ENCODE measurements around the gene KCNJ12.
A peak's percentile ranks its signal among the peaks of the same experiment; 100 is the strongest.
"Not testable (repeated sequence)": the region's sequence is repeated elsewhere in the genome, so short reads cannot be mapped to it uniquely, and the experiment has no call there.

KCNJ12 gene

DNA sequence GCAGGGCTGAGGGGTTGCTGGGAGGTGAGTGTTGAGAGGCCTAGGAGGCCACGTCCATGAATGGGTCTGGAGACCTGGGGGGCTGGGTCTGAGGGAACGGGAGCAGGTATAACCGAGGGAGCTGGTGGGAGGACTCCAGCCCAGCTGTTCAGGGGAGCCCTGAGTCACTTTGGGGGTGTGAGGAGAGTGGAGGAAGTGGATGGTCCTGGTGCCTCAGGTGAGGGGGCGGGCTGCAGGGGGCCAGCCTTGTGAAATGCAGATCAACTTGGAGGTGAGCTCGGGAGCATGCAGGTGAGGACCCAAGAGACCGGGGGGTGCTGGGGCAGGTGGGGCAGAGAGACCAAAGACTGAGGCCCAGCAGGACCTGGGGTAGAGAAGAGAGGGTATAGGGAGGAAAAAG is 79.6 kb downstream of the KCNJ12 start:
- no peaks in the 10 kb centered on the region for H3K4me1 ChIP-seq (ENCODE audit: low read depth, poor library complexity, severe bottlenecking)
- TF ChIP-seq, protein P1, sequence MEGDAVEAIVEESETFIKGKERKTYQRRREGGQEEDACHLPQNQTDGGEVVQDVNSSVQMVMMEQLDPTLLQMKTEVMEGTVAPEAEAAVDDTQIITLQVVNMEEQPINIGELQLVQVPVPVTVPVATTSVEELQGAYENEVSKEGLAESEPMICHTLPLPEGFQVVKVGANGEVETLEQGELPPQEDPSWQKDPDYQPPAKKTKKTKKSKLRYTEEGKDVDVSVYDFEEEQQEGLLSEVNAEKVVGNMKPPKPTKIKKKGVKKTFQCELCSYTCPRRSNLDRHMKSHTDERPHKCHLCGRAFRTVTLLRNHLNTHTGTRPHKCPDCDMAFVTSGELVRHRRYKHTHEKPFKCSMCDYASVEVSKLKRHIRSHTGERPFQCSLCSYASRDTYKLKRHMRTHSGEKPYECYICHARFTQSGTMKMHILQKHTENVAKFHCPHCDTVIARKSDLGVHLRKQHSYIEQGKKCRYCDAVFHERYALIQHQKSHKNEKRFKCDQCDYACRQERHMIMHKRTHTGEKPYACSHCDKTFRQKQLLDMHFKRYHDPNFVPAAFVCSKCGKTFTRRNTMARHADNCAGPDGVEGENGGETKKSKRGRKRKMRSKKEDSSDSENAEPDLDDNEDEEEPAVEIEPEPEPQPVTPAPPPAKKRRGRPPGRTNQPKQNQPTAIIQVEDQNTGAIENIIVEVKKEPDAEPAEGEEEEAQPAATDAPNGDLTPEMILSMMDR (conservative IDR thresholded peaks at IDR 0.05; ENCODE audit: low read depth, low read length) = no peak
- H3K36me3 ChIP-seq (ENCODE audit: insufficient read depth) = no peaks in the 10 kb centered on the region
- no peak overlapping the region for H3K9ac ChIP-seq
- no peaks in the 10 kb centered on the region for H4K20me1 ChIP-seq (ENCODE audit: insufficient read depth)
- no peaks in the 10 kb centered on the region for H3K79me2 ChIP-seq (ENCODE audit: insufficient read depth, low read depth)
- H3K27ac ChIP-seq = no peak overlapping the region
- no peak overlapping the region for H3K4me3 ChIP-seq (IDR thresholded peaks at IDR 0.05; ENCODE audit: insufficient read depth, low read depth, low read length)
- H2AFZ ChIP-seq (ENCODE audit: low read depth) = no peak overlapping the region
- H3K27me3 ChIP-seq (ENCODE audit: insufficient read depth, low read depth) = no peaks in the 10 kb centered on the region
- no peak overlapping the region for H3K4me2 ChIP-seq

DNA sequence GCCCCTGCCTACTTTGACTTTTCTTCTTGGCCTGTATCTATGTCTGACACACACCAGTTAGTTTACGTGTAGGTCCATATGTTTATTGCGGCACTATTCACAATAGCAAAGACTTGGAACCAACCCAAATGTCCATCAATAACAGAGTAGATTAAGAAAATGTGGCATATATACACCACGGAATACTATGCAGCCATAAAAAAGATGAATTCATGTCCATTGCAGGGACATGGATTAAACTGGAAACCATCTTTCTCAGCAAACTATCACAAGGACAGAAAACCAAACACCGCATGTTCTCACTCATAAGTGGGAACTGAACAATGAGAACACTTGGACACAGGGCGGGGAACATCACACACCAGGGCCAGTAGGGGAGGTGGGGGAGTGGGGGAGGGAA is 80.3 kb downstream of the KCNJ12 start:
- not testable (repeated sequence) for H3K27ac ChIP-seq; H4K20me1 ChIP-seq (ENCODE audit: insufficient read depth); H3K27me3 ChIP-seq (ENCODE audit: insufficient read depth, low read depth); H3K4me3 ChIP-seq (IDR thresholded peaks at IDR 0.05; ENCODE audit: insufficient read depth, low read depth, low read length); H3K9ac ChIP-seq; H3K36me3 ChIP-seq (ENCODE audit: insufficient read depth); H2AFZ ChIP-seq (ENCODE audit: low read depth); H3K4me2 ChIP-seq; H3K4me1 ChIP-seq (ENCODE audit: low read depth, poor library complexity, severe bottlenecking); H3K79me2 ChIP-seq (ENCODE audit: insufficient read depth, low read depth)

DNA sequence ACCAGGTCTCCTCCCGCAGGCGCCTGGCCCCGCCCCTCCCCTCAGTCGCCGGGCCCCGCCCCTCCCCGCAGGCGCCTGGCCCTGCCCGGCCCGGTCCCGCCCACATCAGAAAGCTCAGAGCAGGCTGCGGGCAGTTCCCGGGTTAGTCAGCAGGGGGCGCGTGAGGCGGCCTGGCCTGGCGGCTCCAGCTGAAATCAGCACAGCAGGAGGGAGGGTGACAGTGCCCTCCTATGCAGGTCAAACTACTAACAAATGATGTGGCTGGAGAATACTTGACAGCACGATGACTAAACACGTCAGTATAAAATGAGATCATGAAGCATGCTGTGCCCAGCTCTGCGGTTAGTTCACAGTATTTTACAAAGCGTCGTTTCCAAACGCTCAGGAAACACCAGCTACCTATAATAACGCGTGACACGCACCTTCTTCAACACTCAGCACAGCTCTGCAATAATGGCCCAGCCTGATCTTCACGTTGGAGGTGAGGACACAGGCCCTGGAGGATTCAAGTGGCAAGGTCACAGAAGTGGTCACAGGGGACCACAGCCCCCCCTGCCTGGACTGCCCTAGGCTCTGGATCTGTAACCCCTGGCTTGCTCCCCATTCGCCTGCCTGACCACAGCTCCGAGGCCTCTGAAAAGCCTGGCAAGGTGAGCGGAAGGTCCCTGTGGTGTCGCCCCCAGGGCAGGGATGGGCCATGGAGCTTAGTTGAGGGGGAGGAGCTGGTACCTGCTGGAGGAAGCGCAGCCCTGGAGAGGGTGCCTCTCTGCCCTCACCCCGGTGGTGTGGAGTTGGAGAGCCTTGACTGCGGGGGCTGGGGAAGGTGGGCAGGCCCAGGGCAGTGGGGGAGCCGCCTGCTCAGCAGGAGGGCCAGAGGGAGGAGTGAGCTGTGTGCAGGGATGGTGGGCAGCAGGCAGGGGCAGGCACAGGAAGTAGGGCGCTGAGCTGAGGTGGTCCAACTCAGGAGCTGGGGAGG is 81.2 kb downstream of the KCNJ12 start:
- TF ChIP-seq, protein P1 (conservative IDR thresholded peaks at IDR 0.05; ENCODE audit: low read depth, low read length) = peak; percentile 74
- H3K9ac ChIP-seq = no peak overlapping the region
- no peak overlapping the region for H2AFZ ChIP-seq (ENCODE audit: low read depth)
- H4K20me1 ChIP-seq (ENCODE audit: insufficient read depth) = no peaks in the 10 kb centered on the region
- no peak overlapping the region for H3K27ac ChIP-seq
- H3K36me3 ChIP-seq (ENCODE audit: insufficient read depth) = no peaks in the 10 kb centered on the region
- H3K4me2 ChIP-seq = no peak overlapping the region
- no peaks in the 10 kb centered on the region for H3K79me2 ChIP-seq (ENCODE audit: insufficient read depth, low read depth)
- H3K4me1 ChIP-seq (ENCODE audit: low read depth, poor library complexity, severe bottlenecking) = no peaks in the 10 kb centered on the region
- H3K27me3 ChIP-seq (ENCODE audit: insufficient read depth, low read depth) = no peaks in the 10 kb centered on the region
- no peak overlapping the region for H3K4me3 ChIP-seq (IDR thresholded peaks at IDR 0.05; ENCODE audit: insufficient read depth, low read depth, low read length)

DNA sequence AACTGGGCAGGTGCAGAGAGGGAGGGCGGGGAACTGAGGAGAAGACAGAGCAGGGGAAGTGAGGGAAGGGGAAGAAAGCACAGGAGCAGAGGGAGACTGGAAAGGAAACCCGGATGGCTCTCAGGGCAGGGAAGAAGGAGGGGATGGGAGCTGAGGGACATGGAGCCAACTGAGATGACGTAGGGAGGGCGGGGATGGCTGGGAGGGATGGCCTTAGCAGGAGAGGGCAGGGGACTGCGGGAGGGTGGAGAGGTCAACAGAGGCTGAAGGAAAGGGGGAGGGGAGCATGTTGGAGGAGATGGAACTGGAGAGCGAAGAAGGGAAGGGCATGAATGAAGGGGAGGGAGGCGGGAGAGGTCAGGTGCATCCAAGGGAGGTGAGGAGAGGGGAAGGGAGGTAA is 81.9 kb downstream of the KCNJ12 start:
- Histone ChIP-seq H3K79me2 (ENCODE audit: insufficient read depth, low read depth) (no peaks in the 10 kb centered on the region), H4K20me1 (ENCODE audit: insufficient read depth) (no peaks in the 10 kb centered on the region), H3K4me2 (no peak overlapping the region), H3K27ac (no peak overlapping the region), H3K4me1 (ENCODE audit: low read depth, poor library complexity, severe bottlenecking) (no peaks in the 10 kb centered on the region), H3K9ac (no peak overlapping the region), H3K4me3 (IDR thresholded peaks at IDR 0.05; ENCODE audit: insufficient read depth, low read depth, low read length) (no peak overlapping the region), H3K36me3 (ENCODE audit: insufficient read depth) (no peaks in the 10 kb centered on the region), H2AFZ (ENCODE audit: low read depth) (no peak overlapping the region), H3K27me3 (ENCODE audit: insufficient read depth, low read depth) (no peaks in the 10 kb centered on the region)
- TF ChIP-seq, protein P1 (conservative IDR thresholded peaks at IDR 0.05; ENCODE audit: low read depth, low read length) = no peak

DNA sequence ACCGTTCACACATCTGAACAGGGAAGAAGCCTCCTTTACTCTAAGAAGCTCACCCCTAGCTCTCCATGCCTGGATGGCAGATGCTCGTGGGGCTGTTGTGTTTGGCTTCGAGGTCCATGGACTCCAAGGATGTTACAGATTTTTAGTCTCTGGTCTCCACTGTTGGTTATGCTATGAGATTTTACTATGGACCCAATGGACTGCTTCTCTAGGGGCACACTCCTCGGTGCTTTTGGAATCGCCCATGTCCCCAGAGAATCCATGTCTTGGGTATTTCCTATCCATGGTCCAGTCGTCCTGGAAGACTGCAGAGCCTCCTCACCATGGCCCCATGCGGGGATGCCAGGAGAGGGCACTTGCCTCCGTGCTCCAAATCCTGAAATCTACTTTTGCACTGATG is 83.4 kb downstream of the KCNJ12 start:
- H3K4me3 ChIP-seq (IDR thresholded peaks at IDR 0.05; ENCODE audit: insufficient read depth, low read depth, low read length) = no peak overlapping the region
- H3K4me1 ChIP-seq (ENCODE audit: low read depth, poor library complexity, severe bottlenecking) = no peaks in the 10 kb centered on the region
- no peaks in the 10 kb centered on the region for H3K79me2 ChIP-seq (ENCODE audit: insufficient read depth, low read depth)
- no peaks in the 10 kb centered on the region for H3K27me3 ChIP-seq (ENCODE audit: insufficient read depth, low read depth)
- H2AFZ ChIP-seq (ENCODE audit: low read depth) = no peak overlapping the region
- no peaks in the 10 kb centered on the region for H4K20me1 ChIP-seq (ENCODE audit: insufficient read depth)
- TF ChIP-seq, protein P1 (conservative IDR thresholded peaks at IDR 0.05; ENCODE audit: low read depth, low read length) = no peak
- H3K9ac ChIP-seq = no peak overlapping the region
- no peak overlapping the region for H3K27ac ChIP-seq
- H3K36me3 ChIP-seq (ENCODE audit: insufficient read depth) = no peaks in the 10 kb centered on the region
- no peak overlapping the region for H3K4me2 ChIP-seq

Data from KMS-11 (cell line).